SK-N-SH (cell line): ENCODE measurements around the gene ANKRD40.

Experiments
- CTCF ChIP-seq: fragments of 200-600 bp; sonication (generic); IDR thresholded peaks from 2 replicates; pipeline ENCODE4 v1.6.1; 2017; ENCODE audit warnings: antibody characterized with exemption, mild to moderate bottlenecking, moderate library complexity
- POLR2AphosphoS5 ChIP-seq: IDR thresholded peaks from 2 replicates; pipeline ENCODE4 v1.6.1; 2012; ENCODE audit warnings: low read depth, low read length
- REST ChIP-seq: IDR thresholded peaks from 2 replicates; pipeline ENCODE4 v1.6.1; 2012; ENCODE audit warnings: mild to moderate bottlenecking, low read depth, low read length, moderate library complexity

- TF ChIP-seq POLR2AphosphoS5: no peak
- TF ChIP-seq CTCF: no peak
- no peak for TF ChIP-seq REST
Measured at GRCh38 chr17:50676065-50676975, 31.4 kb downstream of the ANKRD40 start.
